ENCODE data around the gene NAXD. TPM values are rescaled to one million over a fixed set of nuclear protein-coding genes. Genes with fewer than 3 reads are reported as not detected.

Gene NAXD
- total and polyA plus RNA-seq, 2 of the 4 experiments (the other 2 are of a cell fraction): 10.2 to 27.2 TPM

GRCh38 chr13:110617321-110618072 lies 2.2 kb downstream of the NAXD start:
- TF ChIP-seq MXI1 (IDR thresholded peaks at IDR 0.05; ENCODE audit: borderline replicate concordance, low read depth, low read length) (0 out of 2 replicates have a peak, but pooled peaks have one; percentile 12), FOS (IDR thresholded peaks at IDR 0.05; ENCODE audit: low read depth, low read length) (peak; percentile 29; the same call in 1 of the 2 replicates), CEBPB (IDR thresholded peaks at IDR 0.05; ENCODE audit: low read depth, low read length) (peak; percentile 62), ELK1 (IDR thresholded peaks at IDR 0.05; ENCODE audit: borderline replicate concordance, low read depth, low read length) (no peak)
- Histone ChIP-seq H2AK9ac (replicated peaks; ENCODE audit: low read depth, low read length, poor library complexity) (peak overlapping the region; percentile 25), H4K5ac (ENCODE audit: low read depth, low read length) (0 out of 2 replicates have a peak overlapping the region, but pooled peaks have one; percentile 7), H3K27me3 (ENCODE audit: control insufficient read depth, insufficient read depth, low read length) (no peaks in the 10 kb centered on the region), H3K27ac (ENCODE audit: insufficient read depth, low read length) (peak overlapping the region; percentile 79), H2BK5ac (ENCODE audit: low read depth, low read length, poor library complexity, severe bottlenecking) (peak overlapping the region; percentile 94), H4K91ac (ENCODE audit: insufficient read depth, low read depth, low read length) (0 out of 2 replicates have a peak overlapping the region, but pooled peaks have one; percentile 37), H2AK5ac (ENCODE audit: low read depth, low read length) (peak overlapping the region; percentile 84; the same call in 1 of the 2 replicates), H3K36me3 (ENCODE audit: control insufficient read depth, insufficient read depth, low read length) (peaks cover 2% of the 10 kb centered on the region), H2BK15ac (ENCODE audit: low read depth, low read length) (no peak overlapping the region), H3K79me1 (ENCODE audit: low read depth in 1 of 2, low read length in 2 of 2) (peaks cover 8 to 66% of the 10 kb centered on the region in 2 experiments; a peak in 3 of 4 replicates), H2BK20ac (ENCODE audit: low read depth, low read length) (no peak overlapping the region), H4K20me1 (ENCODE audit: insufficient read depth, low read length) (peaks cover 52% of the 10 kb centered on the region), H3K18ac (ENCODE audit: low read depth, low read length) (peak overlapping the region; percentile 53), H3K4me2 (ENCODE audit: low read depth, low read length) (peak overlapping the region; percentile 82), H2AFZ (replicated peaks; ENCODE audit: low read length, poor library complexity) (peak overlapping the region; percentile 25), H3K23ac (ENCODE audit: low read depth, low read length) (peak overlapping the region; percentile 80; the same call in 1 of the 2 replicates), H3K4me1 (ENCODE audit: control insufficient read depth, insufficient read depth, low read length) (peaks cover 11% of the 10 kb centered on the region), H3K4ac (ENCODE audit: low read depth, low read length) (peak overlapping the region; percentile 75), H3K14ac (replicated peaks; ENCODE audit: low read depth, low read length) (peak overlapping the region; percentile 70), H3K9me1 (ENCODE audit: insufficient read depth, low read length) (peaks cover 11% of the 10 kb centered on the region), H3K9ac (ENCODE audit: low read depth, low read length) (peak overlapping the region; percentile 5; the same call in 1 of the 2 replicates), H4K8ac (ENCODE audit: low read depth in 2 of 2, low read length in 2 of 2) (peak overlapping the region in 1 of 2 experiments; percentile 59; a peak in 2 of 4 replicates), H3K56ac (ENCODE audit: extremely low read depth, insufficient read depth, low read length) (no peak overlapping the region), H3K4me3 (ENCODE audit: insufficient read depth, low read depth, low read length) (no peak overlapping the region; the same call in 1 of the 2 replicates), H2BK120ac (ENCODE audit: low read depth, low read length) (peak overlapping the region; percentile 35; the same call in 1 of the 2 replicates), H3K9me3 (ENCODE audit: control insufficient read depth, insufficient read depth, low read length) (no peaks in the 10 kb centered on the region)
- DNase-seq (peak; percentile 97), ATAC-seq (ENCODE audit: low read depth) (peak; percentile 14)
- in situ Hi-C loops (cut with MboI; ENCODE audit: low sequenced_read_pairs): no loop called here
- POLR2A ChIA-PET (ENCODE audit: unreplicated experiment): no interaction called here
- intact Hi-C loops (cut with micrococcal nuclease): loop anchor here (2.0 kb wide), 1 partner anchor 95 kb away; the partner anchor contains the start of gene ING1
- no TSS peak for BruUV-seq (replicated peaks)
- no CpG with 5 or more reads among the region's 8 CpGs for WGBS, 2 experiments (ENCODE audit: extremely low coverage in 2 of 2, insufficient read length in 1 of 2)
- CTCF ChIA-PET: interaction anchor here (1.3 kb wide), 1 partner anchor 24 kb away, joined by 3 read pairs; no protein-coding TSS in a partner anchor
- dilution Hi-C loops (cut with HindIII; ENCODE audit: low sequenced_read_pairs, unreplicated experiment): no loop called here
